Measurements from ENCODE around the gene NBAS. TPM values are rescaled to one million over a fixed set of nuclear protein-coding genes. Genes with fewer than 3 reads are reported as not detected.

NBAS gene
- total and polyA plus RNA-seq, 9 of the 15 experiments (the other 6 are each of a cell fraction or from before 2014, with no cell fraction given) = 15.3 to 94.4 (median 69.9) TPM

DNA sequence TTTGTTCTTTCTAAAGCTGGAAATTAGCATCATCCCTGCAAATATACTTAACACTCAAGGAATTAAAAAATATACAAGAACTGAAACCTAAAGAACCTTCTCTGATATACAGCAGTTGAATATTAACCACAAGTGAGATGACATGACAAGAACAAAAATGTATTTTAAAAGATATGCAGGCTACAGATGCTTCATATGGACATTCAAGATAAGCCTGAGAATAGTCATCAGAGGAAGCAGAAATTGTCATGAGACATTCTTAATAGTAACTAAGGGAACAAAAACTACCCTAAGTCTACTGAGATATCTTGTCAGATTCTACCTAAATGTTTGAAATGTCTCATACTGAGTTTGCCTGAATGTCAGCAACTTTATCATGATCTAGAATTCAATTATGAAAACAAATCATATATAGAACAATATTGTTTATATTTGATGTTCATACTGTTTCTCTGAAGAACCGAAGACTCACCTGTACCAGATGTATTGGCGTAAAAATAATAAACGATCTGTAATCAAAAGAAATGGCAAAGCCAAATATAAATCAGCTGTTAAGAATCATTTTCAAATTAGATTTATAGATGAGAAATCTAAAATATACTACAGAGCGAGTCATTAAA lies 4.7 kb downstream of the NBAS start (continued):
- TF ChIP-seq, protein P1, sequence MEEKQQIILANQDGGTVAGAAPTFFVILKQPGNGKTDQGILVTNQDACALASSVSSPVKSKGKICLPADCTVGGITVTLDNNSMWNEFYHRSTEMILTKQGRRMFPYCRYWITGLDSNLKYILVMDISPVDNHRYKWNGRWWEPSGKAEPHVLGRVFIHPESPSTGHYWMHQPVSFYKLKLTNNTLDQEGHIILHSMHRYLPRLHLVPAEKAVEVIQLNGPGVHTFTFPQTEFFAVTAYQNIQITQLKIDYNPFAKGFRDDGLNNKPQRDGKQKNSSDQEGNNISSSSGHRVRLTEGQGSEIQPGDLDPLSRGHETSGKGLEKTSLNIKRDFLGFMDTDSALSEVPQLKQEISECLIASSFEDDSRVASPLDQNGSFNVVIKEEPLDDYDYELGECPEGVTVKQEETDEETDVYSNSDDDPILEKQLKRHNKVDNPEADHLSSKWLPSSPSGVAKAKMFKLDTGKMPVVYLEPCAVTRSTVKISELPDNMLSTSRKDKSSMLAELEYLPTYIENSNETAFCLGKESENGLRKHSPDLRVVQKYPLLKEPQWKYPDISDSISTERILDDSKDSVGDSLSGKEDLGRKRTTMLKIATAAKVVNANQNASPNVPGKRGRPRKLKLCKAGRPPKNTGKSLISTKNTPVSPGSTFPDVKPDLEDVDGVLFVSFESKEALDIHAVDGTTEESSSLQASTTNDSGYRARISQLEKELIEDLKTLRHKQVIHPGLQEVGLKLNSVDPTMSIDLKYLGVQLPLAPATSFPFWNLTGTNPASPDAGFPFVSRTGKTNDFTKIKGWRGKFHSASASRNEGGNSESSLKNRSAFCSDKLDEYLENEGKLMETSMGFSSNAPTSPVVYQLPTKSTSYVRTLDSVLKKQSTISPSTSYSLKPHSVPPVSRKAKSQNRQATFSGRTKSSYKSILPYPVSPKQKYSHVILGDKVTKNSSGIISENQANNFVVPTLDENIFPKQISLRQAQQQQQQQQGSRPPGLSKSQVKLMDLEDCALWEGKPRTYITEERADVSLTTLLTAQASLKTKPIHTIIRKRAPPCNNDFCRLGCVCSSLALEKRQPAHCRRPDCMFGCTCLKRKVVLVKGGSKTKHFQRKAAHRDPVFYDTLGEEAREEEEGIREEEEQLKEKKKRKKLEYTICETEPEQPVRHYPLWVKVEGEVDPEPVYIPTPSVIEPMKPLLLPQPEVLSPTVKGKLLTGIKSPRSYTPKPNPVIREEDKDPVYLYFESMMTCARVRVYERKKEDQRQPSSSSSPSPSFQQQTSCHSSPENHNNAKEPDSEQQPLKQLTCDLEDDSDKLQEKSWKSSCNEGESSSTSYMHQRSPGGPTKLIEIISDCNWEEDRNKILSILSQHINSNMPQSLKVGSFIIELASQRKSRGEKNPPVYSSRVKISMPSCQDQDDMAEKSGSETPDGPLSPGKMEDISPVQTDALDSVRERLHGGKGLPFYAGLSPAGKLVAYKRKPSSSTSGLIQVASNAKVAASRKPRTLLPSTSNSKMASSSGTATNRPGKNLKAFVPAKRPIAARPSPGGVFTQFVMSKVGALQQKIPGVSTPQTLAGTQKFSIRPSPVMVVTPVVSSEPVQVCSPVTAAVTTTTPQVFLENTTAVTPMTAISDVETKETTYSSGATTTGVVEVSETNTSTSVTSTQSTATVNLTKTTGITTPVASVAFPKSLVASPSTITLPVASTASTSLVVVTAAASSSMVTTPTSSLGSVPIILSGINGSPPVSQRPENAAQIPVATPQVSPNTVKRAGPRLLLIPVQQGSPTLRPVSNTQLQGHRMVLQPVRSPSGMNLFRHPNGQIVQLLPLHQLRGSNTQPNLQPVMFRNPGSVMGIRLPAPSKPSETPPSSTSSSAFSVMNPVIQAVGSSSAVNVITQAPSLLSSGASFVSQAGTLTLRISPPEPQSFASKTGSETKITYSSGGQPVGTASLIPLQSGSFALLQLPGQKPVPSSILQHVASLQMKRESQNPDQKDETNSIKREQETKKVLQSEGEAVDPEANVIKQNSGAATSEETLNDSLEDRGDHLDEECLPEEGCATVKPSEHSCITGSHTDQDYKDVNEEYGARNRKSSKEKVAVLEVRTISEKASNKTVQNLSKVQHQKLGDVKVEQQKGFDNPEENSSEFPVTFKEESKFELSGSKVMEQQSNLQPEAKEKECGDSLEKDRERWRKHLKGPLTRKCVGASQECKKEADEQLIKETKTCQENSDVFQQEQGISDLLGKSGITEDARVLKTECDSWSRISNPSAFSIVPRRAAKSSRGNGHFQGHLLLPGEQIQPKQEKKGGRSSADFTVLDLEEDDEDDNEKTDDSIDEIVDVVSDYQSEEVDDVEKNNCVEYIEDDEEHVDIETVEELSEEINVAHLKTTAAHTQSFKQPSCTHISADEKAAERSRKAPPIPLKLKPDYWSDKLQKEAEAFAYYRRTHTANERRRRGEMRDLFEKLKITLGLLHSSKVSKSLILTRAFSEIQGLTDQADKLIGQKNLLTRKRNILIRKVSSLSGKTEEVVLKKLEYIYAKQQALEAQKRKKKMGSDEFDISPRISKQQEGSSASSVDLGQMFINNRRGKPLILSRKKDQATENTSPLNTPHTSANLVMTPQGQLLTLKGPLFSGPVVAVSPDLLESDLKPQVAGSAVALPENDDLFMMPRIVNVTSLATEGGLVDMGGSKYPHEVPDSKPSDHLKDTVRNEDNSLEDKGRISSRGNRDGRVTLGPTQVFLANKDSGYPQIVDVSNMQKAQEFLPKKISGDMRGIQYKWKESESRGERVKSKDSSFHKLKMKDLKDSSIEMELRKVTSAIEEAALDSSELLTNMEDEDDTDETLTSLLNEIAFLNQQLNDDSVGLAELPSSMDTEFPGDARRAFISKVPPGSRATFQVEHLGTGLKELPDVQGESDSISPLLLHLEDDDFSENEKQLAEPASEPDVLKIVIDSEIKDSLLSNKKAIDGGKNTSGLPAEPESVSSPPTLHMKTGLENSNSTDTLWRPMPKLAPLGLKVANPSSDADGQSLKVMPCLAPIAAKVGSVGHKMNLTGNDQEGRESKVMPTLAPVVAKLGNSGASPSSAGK (IDR thresholded peaks at IDR 0.05) = no peak
- peak; percentile 66; the same call in 1 of the 2 replicates for TF ChIP-seq KHSRP (IDR thresholded peaks at IDR 0.05)
- TF ChIP-seq ETV1 (tag; conservative IDR thresholded peaks at IDR 0.05; ENCODE audit: low read depth) = peak; percentile 69
- TF ChIP-seq, protein P2, sequence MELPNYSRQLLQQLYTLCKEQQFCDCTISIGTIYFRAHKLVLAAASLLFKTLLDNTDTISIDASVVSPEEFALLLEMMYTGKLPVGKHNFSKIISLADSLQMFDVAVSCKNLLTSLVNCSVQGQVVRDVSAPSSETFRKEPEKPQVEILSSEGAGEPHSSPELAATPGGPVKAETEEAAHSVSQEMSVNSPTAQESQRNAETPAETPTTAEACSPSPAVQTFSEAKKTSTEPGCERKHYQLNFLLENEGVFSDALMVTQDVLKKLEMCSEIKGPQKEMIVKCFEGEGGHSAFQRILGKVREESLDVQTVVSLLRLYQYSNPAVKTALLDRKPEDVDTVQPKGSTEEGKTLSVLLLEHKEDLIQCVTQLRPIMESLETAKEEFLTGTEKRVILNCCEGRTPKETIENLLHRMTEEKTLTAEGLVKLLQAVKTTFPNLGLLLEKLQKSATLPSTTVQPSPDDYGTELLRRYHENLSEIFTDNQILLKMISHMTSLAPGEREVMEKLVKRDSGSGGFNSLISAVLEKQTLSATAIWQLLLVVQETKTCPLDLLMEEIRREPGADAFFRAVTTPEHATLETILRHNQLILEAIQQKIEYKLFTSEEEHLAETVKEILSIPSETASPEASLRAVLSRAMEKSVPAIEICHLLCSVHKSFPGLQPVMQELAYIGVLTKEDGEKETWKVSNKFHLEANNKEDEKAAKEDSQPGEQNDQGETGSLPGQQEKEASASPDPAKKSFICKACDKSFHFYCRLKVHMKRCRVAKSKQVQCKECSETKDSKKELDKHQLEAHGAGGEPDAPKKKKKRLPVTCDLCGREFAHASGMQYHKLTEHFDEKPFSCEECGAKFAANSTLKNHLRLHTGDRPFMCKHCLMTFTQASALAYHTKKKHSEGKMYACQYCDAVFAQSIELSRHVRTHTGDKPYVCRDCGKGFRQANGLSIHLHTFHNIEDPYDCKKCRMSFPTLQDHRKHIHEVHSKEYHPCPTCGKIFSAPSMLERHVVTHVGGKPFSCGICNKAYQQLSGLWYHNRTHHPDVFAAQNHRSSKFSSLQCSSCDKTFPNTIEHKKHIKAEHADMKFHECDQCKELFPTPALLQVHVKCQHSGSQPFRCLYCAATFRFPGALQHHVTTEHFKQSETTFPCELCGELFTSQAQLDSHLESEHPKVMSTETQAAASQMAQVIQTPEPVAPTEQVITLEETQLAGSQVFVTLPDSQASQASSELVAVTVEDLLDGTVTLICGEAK (IDR thresholded peaks at IDR 0.05) = no peak
- TF ChIP-seq, protein P2 (CRISPR knock-in tag; IDR thresholded peaks at IDR 0.05) = no peak

Measured in K562 (cell line).